Hepatocyte (in vitro differentiated cells): ENCODE measurements around the gene COX8A.

Experiments
- EZH2 ChIP-seq: fragments of 200-600 bp; sonication (generic); IDR thresholded peaks from 2 replicates; pipeline ENCODE4 v1.6.1; 2016; ENCODE audit warnings: antibody characterized with exemption, mild to moderate bottlenecking, borderline replicate concordance
- TF ChIP-seq, protein P1 (sequence below): fragments of 200-600 bp; sonication (generic); IDR thresholded peaks from 2 replicates; pipeline ENCODE4 v1.5.1; 2016; ENCODE audit warnings: antibody characterized with exemption, mild to moderate bottlenecking; ENCODE audit not compliant: poor library complexity

GRCh38 chr11:63999349-64000025 is 25.1 kb downstream of the COX8A start:
- TF ChIP-seq, protein P1, sequence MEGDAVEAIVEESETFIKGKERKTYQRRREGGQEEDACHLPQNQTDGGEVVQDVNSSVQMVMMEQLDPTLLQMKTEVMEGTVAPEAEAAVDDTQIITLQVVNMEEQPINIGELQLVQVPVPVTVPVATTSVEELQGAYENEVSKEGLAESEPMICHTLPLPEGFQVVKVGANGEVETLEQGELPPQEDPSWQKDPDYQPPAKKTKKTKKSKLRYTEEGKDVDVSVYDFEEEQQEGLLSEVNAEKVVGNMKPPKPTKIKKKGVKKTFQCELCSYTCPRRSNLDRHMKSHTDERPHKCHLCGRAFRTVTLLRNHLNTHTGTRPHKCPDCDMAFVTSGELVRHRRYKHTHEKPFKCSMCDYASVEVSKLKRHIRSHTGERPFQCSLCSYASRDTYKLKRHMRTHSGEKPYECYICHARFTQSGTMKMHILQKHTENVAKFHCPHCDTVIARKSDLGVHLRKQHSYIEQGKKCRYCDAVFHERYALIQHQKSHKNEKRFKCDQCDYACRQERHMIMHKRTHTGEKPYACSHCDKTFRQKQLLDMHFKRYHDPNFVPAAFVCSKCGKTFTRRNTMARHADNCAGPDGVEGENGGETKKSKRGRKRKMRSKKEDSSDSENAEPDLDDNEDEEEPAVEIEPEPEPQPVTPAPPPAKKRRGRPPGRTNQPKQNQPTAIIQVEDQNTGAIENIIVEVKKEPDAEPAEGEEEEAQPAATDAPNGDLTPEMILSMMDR: no peak
- no peak for TF ChIP-seq EZH2
